A673 (cell line): Measurements from ENCODE around the gene CRADD. TPM values are rescaled to one million over a fixed set of nuclear protein-coding genes. Genes with fewer than 3 reads are reported as not detected.

Experiments used
- BruUV-seq: library from RNA; stranded (reverse); fragments of 400-500 nt; replicated peaks from 2 replicates; lab custom pipeline; 2021; lab: Mats Ljungman, UMichigan
- CTCF ChIA-PET: fragments of 300-600 bp; sonication (Branson Sonifier 250); formaldehyde crosslinking; loops from one replicate; lab custom pipeline; 2022; ENCODE audit warnings: antibody characterized with exemption; lab: Charles Lee
- POLR2A ChIA-PET: fragments of 300-600 bp; sonication (Branson Sonifier 250); formaldehyde crosslinking; loops from one replicate; lab custom pipeline; 2022; ENCODE audit warnings: antibody characterized with exemption; ENCODE audit not compliant: low non-redundant PET; lab: Charles Lee
- DNase-seq: peaks from one replicate; pipeline ENCODE4 v3.0.0-alpha.2; 2015; ENCODE audit warnings: low spot score
- H3K27ac ChIP-seq: fragments of 200-600 bp; sonication (generic); 2 replicates; pipeline ENCODE4 v1.5.1; 2016; ENCODE audit warnings: mixed run types, low read depth, mild to moderate bottlenecking, mixed read lengths, antibody characterized with exemption, low read length; ENCODE audit not compliant: poor library complexity, severe bottlenecking
- H3K27me3 ChIP-seq: fragments of 200-600 bp; sonication (generic); replicated peaks from 2 replicates; pipeline ENCODE4 v1.6.1; 2017; ENCODE audit warnings: mixed run types, low read depth, mild to moderate bottlenecking, mixed read lengths, antibody characterized with exemption, low read length; ENCODE audit not compliant: insufficient read depth, poor library complexity
- H3K36me3 ChIP-seq: fragments of 200-600 bp; sonication (generic); 2 replicates; pipeline ENCODE4 v1.6.1; 2016; ENCODE audit warnings: mixed run types, mild to moderate bottlenecking, mixed read lengths, antibody characterized with exemption, low read length; ENCODE audit not compliant: insufficient read depth, poor library complexity, severe bottlenecking
- H3K4me1 ChIP-seq: fragments of 200-600 bp; sonication (generic); 2 replicates; pipeline ENCODE4 v1.6.1; 2017; ENCODE audit warnings: mixed run types, mild to moderate bottlenecking, mixed read lengths, antibody characterized with exemption, low read length; ENCODE audit not compliant: insufficient read depth, poor library complexity, severe bottlenecking
- H3K4me3 ChIP-seq: fragments of 200-600 bp; sonication (generic); 2 replicates; pipeline ENCODE4 v1.5.1; 2016; ENCODE audit warnings: low read depth, mixed run types, mild to moderate bottlenecking, mixed read lengths, low read length; ENCODE audit not compliant: poor library complexity, severe bottlenecking
- H3K9me3 ChIP-seq: fragments of 200-600 bp; sonication (generic); 2 replicates; pipeline ENCODE4 v1.6.1; 2016; ENCODE audit warnings: mixed run types, low read depth, mild to moderate bottlenecking, mixed read lengths, antibody characterized with exemption, low read length; ENCODE audit not compliant: poor library complexity, severe bottlenecking
- EZH2 ChIP-seq: fragments of 200-600 bp; sonication (generic); IDR thresholded peaks from 2 replicates; pipeline ENCODE4 v1.6.1; 2017; ENCODE audit warnings: borderline replicate concordance, low read depth, mild to moderate bottlenecking, mixed read lengths, antibody characterized with exemption, low read length; ENCODE audit not compliant: poor library complexity, severe bottlenecking
- intact Hi-C: fragments of 100-400 bp; cut with micrococcal nuclease; formaldehyde crosslinking; loops from one replicate; pipeline ENCODE4 v1.10.0; 2022; ENCODE audit not compliant: unreplicated experiment
- total RNA-seq: library from RNA; stranded (reverse); gene quantifications from 2 replicates; pipeline ENCODE4 v1.2.3, GENCODE V29; 2021
- TF ChIP-seq, protein P1 (sequence below): fragments of 300-800, 200-600 bp; sonication (generic); conservative IDR thresholded peaks from 2 replicates; pipeline ENCODE4 v1.5.1; 2017; ENCODE audit warnings: low read depth, mild to moderate bottlenecking, antibody characterized with exemption, low read length, moderate library complexity, mixed read lengths

CRADD gene
- total RNA-seq, 1 experiment from 2014 or later = 9.1 TPM

GRCh38 chr12:93793983-93794382 lies 116.8 kb downstream of the CRADD start:
- ChIA-PET POLR2A (no interaction called here), CTCF (no interaction called here)
- peaks cover 9% of the 10 kb centered on the region for H3K4me1 ChIP-seq
- H3K27ac ChIP-seq = no peak overlapping the region
- no peak for TF ChIP-seq EZH2
- TF ChIP-seq, protein P1, sequence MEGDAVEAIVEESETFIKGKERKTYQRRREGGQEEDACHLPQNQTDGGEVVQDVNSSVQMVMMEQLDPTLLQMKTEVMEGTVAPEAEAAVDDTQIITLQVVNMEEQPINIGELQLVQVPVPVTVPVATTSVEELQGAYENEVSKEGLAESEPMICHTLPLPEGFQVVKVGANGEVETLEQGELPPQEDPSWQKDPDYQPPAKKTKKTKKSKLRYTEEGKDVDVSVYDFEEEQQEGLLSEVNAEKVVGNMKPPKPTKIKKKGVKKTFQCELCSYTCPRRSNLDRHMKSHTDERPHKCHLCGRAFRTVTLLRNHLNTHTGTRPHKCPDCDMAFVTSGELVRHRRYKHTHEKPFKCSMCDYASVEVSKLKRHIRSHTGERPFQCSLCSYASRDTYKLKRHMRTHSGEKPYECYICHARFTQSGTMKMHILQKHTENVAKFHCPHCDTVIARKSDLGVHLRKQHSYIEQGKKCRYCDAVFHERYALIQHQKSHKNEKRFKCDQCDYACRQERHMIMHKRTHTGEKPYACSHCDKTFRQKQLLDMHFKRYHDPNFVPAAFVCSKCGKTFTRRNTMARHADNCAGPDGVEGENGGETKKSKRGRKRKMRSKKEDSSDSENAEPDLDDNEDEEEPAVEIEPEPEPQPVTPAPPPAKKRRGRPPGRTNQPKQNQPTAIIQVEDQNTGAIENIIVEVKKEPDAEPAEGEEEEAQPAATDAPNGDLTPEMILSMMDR = no peak
- no peaks in the 10 kb centered on the region for H3K36me3 ChIP-seq
- no peaks in the 10 kb centered on the region for H3K9me3 ChIP-seq
- intact Hi-C loops = no loop called here
- no peak for DNase-seq
- H3K27me3 ChIP-seq = no peaks in the 10 kb centered on the region
- no peak overlapping the region for H3K4me3 ChIP-seq
- BruUV-seq = no TSS peak

DNA sequence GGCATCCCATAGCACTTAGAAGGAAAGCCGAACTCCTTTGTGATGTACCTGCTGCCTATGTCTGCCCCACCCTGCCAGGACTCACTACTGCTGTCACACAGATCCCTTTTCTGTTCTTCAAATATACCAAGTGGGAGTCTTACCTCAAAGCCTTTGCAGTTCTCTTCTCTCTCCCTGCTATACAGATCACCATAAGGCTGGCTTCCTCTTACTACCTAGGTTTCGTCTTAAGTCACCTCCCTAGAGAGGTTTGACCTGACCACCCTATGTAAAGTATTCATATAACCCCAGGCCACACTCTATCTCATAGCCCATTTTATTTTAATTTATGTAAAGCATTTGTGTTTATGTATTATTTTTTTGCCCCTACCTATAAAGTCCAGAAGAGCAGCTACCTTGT lies 117.6 kb downstream of the CRADD start:
- intact Hi-C loops = no loop called here
- H3K9me3 ChIP-seq = no peaks in the 10 kb centered on the region
- no peaks in the 10 kb centered on the region for H3K36me3 ChIP-seq
- CTCF ChIA-PET = no interaction called here
- peaks cover 9% of the 10 kb centered on the region for H3K4me1 ChIP-seq
- no peaks in the 10 kb centered on the region for H3K27me3 ChIP-seq
- POLR2A ChIA-PET = no interaction called here
- H3K4me3 ChIP-seq = no peak overlapping the region
- BruUV-seq = no TSS peak
- H3K27ac ChIP-seq = no peak overlapping the region
- TF ChIP-seq, protein P1 = no peak
- TF ChIP-seq EZH2 = no peak
- DNase-seq = no peak

- ChIA-PET CTCF (no interaction called here), POLR2A (no interaction called here)
- intact Hi-C loops = no loop called here
- no peak overlapping the region for H3K4me3 ChIP-seq
- BruUV-seq = no TSS peak
- no peak for TF ChIP-seq EZH2
- TF ChIP-seq, protein P1 = no peak
- H3K4me1 ChIP-seq = peaks cover 8% of the 10 kb centered on the region
- DNase-seq = no peak
- H3K27me3 ChIP-seq = no peaks in the 10 kb centered on the region
- no peaks in the 10 kb centered on the region for H3K36me3 ChIP-seq
- no peaks in the 10 kb centered on the region for H3K9me3 ChIP-seq
- no peak overlapping the region for H3K27ac ChIP-seq
Observed at GRCh38 chr12:93795352-93795751, 118.2 kb downstream of the CRADD start.
